Fibroblast of gingiva (primary cell): Measurements from ENCODE around the gene SLC35A4.
"Not testable (repeated sequence)": the region's sequence is repeated elsewhere in the genome, so short reads cannot be mapped to it uniquely, and the experiment has no call there.

Experiments
- DNase-seq: peaks from one replicate; pipeline ENCODE4 v3.0.0-alpha.2; 2011; ENCODE audit warnings: low read depth

Gene SLC35A4

GRCh38 chr5:140590861-140591260, 26.2 kb downstream of the SLC35A4 start:
- no peak for DNase-seq

DNA sequence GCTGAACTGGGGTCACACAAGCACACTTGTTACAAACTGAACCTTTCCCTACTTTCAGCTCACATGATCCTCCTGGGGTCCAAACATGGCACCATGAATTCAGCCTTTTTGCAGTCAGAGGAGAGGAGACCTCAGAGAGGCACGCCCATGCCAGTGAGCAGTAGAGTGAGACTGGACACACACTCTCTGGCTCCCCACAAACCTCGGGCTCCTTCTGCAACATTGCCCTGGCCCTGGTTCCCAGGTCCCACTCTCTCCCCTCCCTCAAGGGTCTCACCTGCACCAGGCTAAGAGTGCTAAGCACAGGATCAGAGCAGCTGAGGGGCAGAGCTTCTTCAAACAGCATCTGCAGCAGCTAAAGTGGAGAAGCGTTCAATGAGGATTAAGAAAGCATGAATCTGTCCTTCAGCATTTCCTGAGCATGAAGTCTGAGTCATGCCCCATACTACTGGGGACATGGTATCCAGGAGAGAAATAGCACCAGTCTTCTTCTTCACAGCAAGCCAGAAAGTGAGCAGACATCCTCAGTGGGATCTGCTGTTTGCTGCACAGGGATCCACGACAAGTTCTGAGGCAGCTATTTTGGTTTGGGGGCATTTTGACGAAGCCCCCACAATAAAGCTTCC, 27.2 kb downstream of the SLC35A4 start:
- DNase-seq: peak; percentile 24

DNA sequence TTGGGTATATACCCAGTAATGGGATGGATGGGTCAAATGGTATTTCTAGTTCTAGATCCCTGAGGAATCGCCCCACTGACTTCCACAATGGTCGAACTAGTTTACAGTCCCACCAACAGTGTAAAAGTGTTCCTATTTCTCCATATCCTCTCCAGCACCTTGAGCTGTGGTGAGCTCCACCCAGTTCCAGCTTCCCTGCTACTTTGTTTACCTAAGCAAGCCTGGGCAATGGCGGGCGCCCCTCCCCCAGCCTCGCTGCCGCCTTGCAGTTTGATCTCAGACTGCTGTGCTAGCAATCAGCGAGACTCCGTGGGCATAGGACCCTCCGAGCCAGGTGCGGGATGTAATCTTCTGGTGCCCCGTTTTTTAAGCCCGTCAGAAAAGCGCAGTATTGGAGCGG, 28.4 kb downstream of the SLC35A4 start:
- not testable (repeated sequence) for DNase-seq

GRCh38 chr5:140594169-140594568, 29.5 kb downstream of the SLC35A4 start:
- DNase-seq: no peak

GRCh38 chr5:140595538-140596300, 31.1 kb downstream of the SLC35A4 start:
- no peak for DNase-seq

- DNase-seq: no peak
Measured at GRCh38 chr5:140596321-140596741, 31.7 kb downstream of the SLC35A4 start.

- no peak for DNase-seq
Measured at GRCh38 chr5:140598836-140599235, 34.2 kb downstream of the SLC35A4 start.

DNA sequence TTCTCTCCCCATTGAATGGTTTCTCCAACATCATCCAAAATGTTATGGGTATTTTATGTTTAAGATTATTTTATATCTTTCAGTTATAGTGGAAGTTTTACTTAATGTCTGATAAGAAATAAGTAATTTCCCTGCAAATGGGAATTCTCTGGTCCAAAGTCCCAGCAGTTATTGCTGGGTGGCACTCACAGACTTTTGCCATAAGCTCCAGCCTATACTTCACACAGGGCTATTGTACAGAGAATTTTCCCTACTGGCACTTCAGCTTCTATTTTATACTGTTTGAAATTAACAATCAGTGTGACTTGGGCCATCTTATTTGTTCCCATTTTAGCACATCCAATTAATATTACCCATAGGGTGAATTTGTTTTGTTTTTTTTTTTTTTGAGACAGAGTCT, 35.5 kb downstream of the SLC35A4 start:
- no peak for DNase-seq

GRCh38 chr5:140602147-140602546, 37.5 kb downstream of the SLC35A4 start:
- DNase-seq: no peak

- not testable (repeated sequence) for DNase-seq
Measured at GRCh38 chr5:140603446-140603698, 38.7 kb downstream of the SLC35A4 start.

DNA sequence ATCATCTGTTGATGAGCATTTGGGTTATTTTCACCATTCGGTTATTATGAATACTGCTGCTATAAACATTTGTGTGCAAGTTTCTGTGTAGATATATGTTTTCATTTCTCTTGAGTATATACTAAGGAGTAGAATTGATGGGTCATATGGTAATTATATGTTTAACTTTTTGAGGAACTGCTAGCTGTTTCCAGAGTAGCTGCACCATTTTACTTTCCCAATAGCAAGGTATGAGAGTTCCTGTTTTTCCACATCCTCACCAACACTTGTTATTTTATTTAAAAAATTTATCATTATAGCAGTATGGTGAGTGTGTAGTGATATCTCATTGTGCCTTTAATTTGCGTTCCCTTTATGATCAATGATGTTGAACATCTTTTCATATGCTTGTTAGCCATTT, 39.1 kb downstream of the SLC35A4 start:
- DNase-seq: no peak

DNA sequence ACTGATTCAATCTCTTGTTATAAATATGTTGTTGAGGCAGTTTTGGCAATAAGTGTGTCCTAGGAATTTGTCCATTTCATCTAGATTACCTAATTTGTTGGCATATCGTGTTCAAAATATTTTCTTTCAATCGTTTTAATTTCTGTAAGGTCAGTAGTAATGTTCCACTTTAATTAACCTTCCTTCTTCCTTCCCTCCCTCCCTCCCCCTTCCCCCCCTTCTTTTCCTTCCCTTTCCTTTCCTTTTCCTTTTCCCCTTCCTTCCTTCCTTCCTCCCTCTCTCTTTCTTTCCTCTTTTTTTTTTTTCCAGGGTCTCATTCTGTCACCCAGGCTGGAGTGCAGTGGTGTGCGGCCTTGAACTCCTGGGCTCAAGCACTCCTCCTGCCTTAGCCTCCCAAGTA, 41.3 kb downstream of the SLC35A4 start:
- peak; percentile 46 for DNase-seq

DNA sequence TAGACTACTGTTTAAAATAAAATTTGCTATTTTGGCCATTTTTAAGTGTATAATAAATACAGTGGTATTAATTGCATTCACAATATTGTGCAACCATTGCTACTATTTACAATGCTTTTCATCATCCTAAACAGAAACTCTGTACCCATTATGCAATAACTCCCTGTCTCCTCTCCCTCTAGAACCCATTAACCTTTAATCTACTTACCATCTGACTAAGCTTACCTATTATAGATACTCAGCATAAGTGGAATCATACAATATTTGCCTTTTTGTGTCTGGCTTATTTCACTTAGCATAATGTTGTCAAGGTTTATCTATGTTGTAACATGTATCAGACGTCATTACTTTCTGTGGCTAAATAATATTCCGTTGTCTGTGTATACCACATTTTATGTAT, 42.4 kb downstream of the SLC35A4 start:
- DNase-seq: peak; percentile 50

DNA sequence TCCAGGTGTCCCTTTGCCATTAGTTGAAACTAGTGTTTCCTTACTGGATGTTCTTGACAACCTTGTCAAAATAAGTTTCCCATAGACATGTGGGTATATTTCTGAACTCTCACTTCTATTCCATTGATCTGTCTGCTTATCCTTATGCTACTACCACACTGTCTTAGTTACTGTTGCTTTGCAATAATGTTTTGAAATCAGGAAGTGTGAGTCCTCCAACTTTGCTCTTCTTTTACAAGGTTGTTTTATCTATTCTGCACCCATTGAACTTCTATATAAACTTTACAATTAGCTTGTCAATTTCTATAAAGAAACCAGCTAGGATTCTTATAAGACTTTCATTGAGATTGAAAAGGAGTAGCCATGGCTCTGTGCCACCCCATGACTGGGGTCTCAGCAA, 44.1 kb downstream of the SLC35A4 start:
- DNase-seq: no peak

DNA sequence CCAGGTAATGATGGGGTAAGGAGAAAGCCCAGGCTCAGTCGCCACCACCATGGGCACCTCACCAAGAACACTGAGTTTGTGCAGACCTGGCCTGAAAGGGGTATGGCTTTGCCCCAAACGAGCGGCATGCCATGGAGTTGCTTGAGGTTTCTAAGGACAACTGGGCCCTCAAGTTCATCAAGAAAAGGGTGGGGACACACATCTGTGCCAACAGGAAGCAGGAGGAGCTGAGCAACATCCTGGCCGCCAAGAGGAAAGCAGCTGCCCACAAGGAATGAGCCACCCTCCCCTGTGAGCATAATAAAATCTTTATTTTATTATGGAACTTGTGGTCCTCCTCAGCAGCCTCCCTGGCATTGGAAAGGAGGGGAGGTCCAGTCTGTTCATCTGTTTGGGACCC, 44.5 kb downstream of the SLC35A4 start:
- DNase-seq: no peak

GRCh38 chr5:140611020-140611521, 46.4 kb downstream of the SLC35A4 start:
- DNase-seq: no peak
